GM12891 (cell line): Measurements from ENCODE around the gene ADRA2B.

Experiments used
- PAX5 ChIP-seq: IDR thresholded peaks from 2 replicates; pipeline ENCODE4 v1.6.1; 2011; ENCODE audit warnings: low read length, moderate library complexity, mild to moderate bottlenecking; ENCODE audit not compliant: insufficient read depth, severe bottlenecking
- POLR2A ChIP-seq: IDR thresholded peaks from 2 replicates; pipeline ENCODE4 v1.6.1; 2011; ENCODE audit warnings: low read depth, low read length, control low read depth
- POLR2AphosphoS5 ChIP-seq: IDR thresholded peaks from 2 replicates; pipeline ENCODE4 v1.6.1; 2011; ENCODE audit warnings: low read depth, low read length, control low read depth
- POU2F2 ChIP-seq: IDR thresholded peaks from 2 replicates; pipeline ENCODE4 v1.6.1; 2011; ENCODE audit warnings: low read depth, mild to moderate bottlenecking, control low read depth, low read length, moderate library complexity
- SPI1 ChIP-seq: IDR thresholded peaks from 2 replicates; pipeline ENCODE4 v1.6.1; 2011; ENCODE audit warnings: low read depth, low read length, control low read depth
- TAF1 ChIP-seq: IDR thresholded peaks from 2 replicates; pipeline ENCODE4 v1.6.1; 2011; ENCODE audit warnings: low read depth, low read length, control low read depth

DNA sequence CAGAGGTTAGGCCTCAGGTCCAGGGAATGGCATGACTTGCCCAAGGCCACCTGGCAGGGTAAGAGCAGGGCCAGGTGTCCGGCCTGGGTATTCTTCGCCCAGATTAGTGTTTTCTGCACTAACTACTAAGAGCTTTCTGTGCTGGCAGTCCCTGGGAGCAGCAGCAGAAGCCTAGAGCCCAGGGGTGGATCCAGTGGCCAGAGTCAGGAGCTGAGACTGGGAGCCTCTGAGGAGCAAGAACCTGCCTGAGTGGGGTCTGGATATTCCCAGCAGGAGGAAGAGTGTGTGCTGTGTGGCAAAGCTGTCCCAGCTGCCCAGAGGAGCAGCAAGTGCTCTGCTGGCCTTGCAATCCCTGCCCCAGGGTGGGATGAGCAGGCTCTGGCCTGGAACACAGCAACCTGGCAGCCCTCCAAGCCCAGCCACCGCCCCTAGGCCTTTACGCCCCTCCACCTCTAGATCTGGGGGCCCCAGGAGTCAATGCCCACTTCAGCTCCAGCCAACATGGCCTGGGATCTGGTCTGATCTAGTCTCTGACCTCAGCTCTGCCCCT lies 50.9 kb downstream of the ADRA2B start:
- no peak for TF ChIP-seq POLR2AphosphoS5
- no peak for TF ChIP-seq PAX5
- TF ChIP-seq POLR2A: no peak
- TF ChIP-seq POU2F2: no peak
- TF ChIP-seq SPI1: no peak
- TF ChIP-seq TAF1: no peak
